ENCODE measurements around the gene GDF15.

Gene GDF15

DNA sequence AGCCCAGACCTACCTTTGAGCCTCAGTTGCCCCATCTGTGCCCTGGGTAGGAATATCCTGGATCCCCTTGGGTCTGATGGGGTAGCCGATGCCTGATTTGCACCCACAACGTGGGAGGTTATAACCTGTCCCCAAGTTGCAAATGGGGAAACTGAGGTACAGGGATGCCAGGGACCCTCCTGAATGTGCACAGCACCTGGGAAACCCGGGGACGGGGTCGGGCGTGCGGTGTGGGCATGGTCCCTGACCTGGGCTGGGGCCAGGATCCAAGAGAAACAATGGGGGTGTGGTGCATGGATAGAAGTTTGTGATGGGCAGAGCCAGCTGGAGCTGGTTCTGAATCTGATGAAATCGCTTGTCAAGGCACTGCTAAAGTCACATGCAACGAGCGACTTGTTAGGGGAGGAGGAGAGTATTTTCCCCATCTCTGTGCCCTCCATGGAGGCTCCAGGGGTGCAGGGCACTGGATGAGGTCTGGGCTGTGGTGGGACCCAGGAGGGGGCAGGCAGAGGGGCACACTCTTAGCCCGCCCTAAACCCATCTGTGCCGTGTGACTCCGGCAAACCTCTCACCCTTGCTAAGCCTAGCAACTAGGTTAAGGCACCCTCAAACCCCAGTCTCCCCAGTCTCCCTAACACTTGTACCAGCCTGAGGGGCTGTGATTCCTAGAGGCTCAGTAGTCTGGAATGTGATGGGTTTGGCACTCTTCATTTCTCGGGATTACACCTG is 749 bp downstream of the GDF15 start:
- Histone ChIP-seq H3K36me3 (ENCODE audit: control insufficient read depth in 2 of 2, insufficient read depth in 1 of 2, low read length in 2 of 2) (no peaks in the 10 kb centered on the region), H3K4me1 (ENCODE audit: control insufficient read depth, insufficient read depth, low read length) (no peaks in the 10 kb centered on the region), H3K9me3 (ENCODE audit: control insufficient read depth, insufficient read depth, low read depth, low read length) (no peaks in the 10 kb centered on the region), H3K27ac (ENCODE audit: extremely low read depth, low read depth, low read length) (no peak overlapping the region), H3K4me3 (ENCODE audit: low read depth, low read length) (no peak overlapping the region)
- ChIA-PET POLR2A (no interaction called here), CTCF (interaction anchor here (0.6 to 5.6 kb wide), 16 partner anchors 11 to 542 kb away, joined by 3 to 68 read pairs (median 6); partner anchors contain the start of genes LRRC25 and SSBP4)
- TF ChIP-seq ZNF37A (tag by site-specific recombination; IDR thresholded peaks at IDR 0.05) (no peak), ZBTB7A (tag by site-specific recombination; IDR thresholded peaks at IDR 0.05; ENCODE audit: low read depth) (no peak), ZIC2 (tag by site-specific recombination; IDR thresholded peaks at IDR 0.05) (peak; percentile 41), ZNF214 (tag by site-specific recombination; IDR thresholded peaks at IDR 0.05; ENCODE audit: borderline replicate concordance) (no peak), ZNF76 (tag by site-specific recombination; IDR thresholded peaks at IDR 0.05; ENCODE audit: borderline replicate concordance, low read depth) (no peak), KLF1 (tag by site-specific recombination; IDR thresholded peaks at IDR 0.05) (peak; percentile 39), ZNF658 (tag by site-specific recombination; IDR thresholded peaks at IDR 0.05) (no peak), ZNF121 (tag by site-specific recombination; IDR thresholded peaks at IDR 0.05) (no peak), PRDM10 (tag by site-specific recombination; IDR thresholded peaks at IDR 0.05) (peak; percentile 51), ZNF362 (tag by site-specific recombination; IDR thresholded peaks at IDR 0.05) (no peak), EGR2 (tag by site-specific recombination; IDR thresholded peaks at IDR 0.05; ENCODE audit: low read depth) (no peak), ZNF223 (tag by site-specific recombination; IDR thresholded peaks at IDR 0.05) (peak; percentile 94), ZNF777 (tag by site-specific recombination; IDR thresholded peaks at IDR 0.05; ENCODE audit: borderline replicate concordance) (no peak), ZNF645 (tag by site-specific recombination; IDR thresholded peaks at IDR 0.05) (no peak), ZNF248 (tag by site-specific recombination; IDR thresholded peaks at IDR 0.05) (no peak), ZNF792 (tag by site-specific recombination; IDR thresholded peaks at IDR 0.05) (no peak), ZBTB17 (tag by site-specific recombination; IDR thresholded peaks at IDR 0.05) (no peak), PATZ1 (tag by site-specific recombination; IDR thresholded peaks at IDR 0.05) (peak; percentile 60)
- TF ChIP-seq, protein P1, sequence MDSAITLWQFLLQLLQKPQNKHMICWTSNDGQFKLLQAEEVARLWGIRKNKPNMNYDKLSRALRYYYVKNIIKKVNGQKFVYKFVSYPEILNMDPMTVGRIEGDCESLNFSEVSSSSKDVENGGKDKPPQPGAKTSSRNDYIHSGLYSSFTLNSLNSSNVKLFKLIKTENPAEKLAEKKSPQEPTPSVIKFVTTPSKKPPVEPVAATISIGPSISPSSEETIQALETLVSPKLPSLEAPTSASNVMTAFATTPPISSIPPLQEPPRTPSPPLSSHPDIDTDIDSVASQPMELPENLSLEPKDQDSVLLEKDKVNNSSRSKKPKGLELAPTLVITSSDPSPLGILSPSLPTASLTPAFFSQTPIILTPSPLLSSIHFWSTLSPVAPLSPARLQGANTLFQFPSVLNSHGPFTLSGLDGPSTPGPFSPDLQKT (IDR thresholded peaks at IDR 0.05; ENCODE audit: borderline replicate concordance, low read depth, low read length) = no peak
- TF ChIP-seq, protein P2, sequence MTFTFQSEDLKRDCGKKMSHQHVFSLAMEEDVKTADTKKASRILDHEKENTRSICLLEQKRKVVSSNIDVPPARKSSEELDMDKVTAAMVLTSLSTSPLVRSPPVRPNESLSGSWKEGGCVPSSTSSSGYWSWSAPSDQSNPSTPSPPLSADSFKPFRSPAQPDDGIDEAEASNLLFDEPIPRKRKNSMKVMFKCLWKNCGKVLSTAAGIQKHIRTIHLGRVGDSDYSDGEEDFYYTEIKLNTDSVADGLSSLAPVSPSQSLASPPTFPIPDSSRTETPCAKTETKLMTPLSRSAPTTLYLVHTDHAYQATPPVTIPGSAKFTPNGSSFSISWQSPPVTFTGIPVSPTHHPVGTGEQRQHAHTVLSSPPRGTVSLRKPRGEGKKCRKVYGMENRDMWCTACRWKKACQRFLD (tag by site-specific recombination; IDR thresholded peaks at IDR 0.05) = no peak
- TF ChIP-seq, protein P3, sequence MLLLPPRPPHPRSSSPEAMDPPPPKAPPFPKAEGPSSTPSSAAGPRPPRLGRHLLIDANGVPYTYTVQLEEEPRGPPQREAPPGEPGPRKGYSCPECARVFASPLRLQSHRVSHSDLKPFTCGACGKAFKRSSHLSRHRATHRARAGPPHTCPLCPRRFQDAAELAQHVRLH (tag by site-specific recombination; IDR thresholded peaks at IDR 0.05) = no peak
- TF ChIP-seq, protein P4, sequence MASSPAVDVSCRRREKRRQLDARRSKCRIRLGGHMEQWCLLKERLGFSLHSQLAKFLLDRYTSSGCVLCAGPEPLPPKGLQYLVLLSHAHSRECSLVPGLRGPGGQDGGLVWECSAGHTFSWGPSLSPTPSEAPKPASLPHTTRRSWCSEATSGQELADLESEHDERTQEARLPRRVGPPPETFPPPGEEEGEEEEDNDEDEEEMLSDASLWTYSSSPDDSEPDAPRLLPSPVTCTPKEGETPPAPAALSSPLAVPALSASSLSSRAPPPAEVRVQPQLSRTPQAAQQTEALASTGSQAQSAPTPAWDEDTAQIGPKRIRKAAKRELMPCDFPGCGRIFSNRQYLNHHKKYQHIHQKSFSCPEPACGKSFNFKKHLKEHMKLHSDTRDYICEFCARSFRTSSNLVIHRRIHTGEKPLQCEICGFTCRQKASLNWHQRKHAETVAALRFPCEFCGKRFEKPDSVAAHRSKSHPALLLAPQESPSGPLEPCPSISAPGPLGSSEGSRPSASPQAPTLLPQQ (tag by site-specific recombination; IDR thresholded peaks at IDR 0.05) = peak; percentile 55
- TF ChIP-seq, protein P5, sequence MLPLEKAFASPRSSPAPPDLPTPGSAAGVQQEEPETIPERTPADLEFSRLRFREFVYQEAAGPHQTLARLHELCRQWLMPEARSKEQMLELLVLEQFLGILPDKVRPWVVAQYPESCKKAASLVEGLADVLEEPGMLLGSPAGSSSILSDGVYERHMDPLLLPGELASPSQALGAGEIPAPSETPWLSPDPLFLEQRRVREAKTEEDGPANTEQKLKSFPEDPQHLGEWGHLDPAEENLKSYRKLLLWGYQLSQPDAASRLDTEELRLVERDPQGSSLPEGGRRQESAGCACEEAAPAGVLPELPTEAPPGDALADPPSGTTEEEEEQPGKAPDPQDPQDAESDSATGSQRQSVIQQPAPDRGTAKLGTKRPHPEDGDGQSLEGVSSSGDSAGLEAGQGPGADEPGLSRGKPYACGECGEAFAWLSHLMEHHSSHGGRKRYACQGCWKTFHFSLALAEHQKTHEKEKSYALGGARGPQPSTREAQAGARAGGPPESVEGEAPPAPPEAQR (tag by site-specific recombination; IDR thresholded peaks at IDR 0.05) = peak; percentile 10; the same call in 1 of the 2 replicates
